ENCODE results near the gene EPN1.

EPN1 gene

DNA sequence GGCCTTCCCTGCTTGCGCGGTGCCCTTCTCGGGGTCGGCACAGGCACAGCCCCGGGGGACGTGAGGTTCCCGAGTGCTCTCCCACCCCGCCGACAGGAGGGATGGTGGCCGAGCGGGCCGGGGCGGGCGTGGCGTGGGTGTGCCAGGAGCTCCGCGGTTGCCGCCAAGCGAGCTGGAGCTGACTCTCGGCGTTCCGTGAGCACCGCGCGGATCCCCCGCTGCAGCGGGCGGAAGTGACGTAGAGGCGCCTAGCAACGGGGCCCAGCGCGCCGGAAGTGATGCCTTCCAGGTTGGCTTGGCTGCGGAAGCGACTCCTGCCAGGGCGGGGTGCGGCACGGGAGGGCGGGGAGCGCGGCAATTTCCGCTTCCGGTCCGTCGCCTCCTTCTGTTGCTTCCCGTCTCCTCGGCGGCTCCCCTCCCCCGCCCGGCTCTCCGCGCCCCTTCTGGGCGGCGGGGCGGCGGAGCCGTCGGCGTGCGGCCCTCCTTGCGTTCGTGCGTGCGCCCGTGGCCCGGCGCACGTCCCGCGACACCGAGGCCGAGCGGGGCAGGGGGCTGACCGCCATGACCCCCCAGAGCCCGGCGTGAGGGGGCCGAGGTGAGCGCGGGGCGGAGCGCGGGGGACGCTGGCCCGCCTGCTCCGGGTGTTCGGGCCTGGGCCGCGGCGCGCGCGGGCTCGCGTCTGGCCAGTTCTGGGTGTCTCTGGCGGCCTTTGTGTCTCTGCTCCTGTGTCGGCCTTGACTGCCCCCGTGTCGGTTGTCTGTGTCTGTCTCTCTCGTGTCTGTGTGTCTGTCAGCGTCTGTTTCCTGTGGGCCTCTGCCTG lies at the start of gene EPN1:
Gene EPN1, plus strand, starts transcription at position 386 of the 820 bp plus-strand sequence. CDS start 3,402 bp downstream, outside the sequence.
- Histone ChIP-seq H3K4me1 (peaks cover 37% of the 10 kb centered on the region), H3K36me3 (ENCODE audit: control insufficient read depth, insufficient read depth, low read length) (no peaks in the 10 kb centered on the region), H3K27ac (peak within 1 kb of the TSS; percentile 68), H2AFZ (peak within 1 kb of the TSS; percentile 59), H3K27me3 (ENCODE audit: control insufficient read depth, insufficient read depth, low read length) (no peaks in the 10 kb centered on the region), H3K9me3 (ENCODE audit: control insufficient read depth, low read length) (no peaks in the 10 kb centered on the region), H3K4me3 (ENCODE audit: low read depth, low read length) (peak within 1 kb of the TSS; percentile 79), H3K9ac (peak within 1 kb of the TSS; percentile 31), H3K4me2 (ENCODE audit: low read length) (peak within 1 kb of the TSS; percentile 89), H3K79me2 (peaks cover 29% of the 10 kb centered on the region)
- TF ChIP-seq, protein P1, sequence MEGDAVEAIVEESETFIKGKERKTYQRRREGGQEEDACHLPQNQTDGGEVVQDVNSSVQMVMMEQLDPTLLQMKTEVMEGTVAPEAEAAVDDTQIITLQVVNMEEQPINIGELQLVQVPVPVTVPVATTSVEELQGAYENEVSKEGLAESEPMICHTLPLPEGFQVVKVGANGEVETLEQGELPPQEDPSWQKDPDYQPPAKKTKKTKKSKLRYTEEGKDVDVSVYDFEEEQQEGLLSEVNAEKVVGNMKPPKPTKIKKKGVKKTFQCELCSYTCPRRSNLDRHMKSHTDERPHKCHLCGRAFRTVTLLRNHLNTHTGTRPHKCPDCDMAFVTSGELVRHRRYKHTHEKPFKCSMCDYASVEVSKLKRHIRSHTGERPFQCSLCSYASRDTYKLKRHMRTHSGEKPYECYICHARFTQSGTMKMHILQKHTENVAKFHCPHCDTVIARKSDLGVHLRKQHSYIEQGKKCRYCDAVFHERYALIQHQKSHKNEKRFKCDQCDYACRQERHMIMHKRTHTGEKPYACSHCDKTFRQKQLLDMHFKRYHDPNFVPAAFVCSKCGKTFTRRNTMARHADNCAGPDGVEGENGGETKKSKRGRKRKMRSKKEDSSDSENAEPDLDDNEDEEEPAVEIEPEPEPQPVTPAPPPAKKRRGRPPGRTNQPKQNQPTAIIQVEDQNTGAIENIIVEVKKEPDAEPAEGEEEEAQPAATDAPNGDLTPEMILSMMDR (IDR thresholded peaks at IDR 0.05) = no peak

DNA sequence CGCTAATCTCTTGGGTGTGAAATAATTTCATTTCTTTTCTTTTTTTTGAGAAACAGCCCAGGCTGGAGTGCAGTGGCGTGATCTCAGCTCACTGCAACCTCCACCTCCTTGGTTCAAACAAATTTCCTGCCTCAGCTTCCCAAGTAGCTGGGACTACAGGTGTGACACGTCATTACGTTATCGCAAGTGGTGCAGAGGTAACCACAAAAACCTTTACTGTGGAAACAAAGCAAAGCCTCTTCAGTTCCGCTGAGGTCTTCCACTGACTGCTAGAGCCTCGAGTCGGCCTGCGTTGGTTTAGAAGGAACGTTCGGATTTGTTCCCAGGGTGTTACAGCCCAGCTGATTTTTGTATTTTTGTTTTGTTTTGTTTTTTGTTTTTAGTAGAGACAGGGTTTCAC lies 48.7 kb upstream of the EPN1 start:
- peaks cover under 1% of the 10 kb centered on the region for H3K4me1 ChIP-seq
- no peak overlapping the region for H3K9ac ChIP-seq
- no peaks in the 10 kb centered on the region for H3K27me3 ChIP-seq (ENCODE audit: control insufficient read depth, insufficient read depth, low read length)
- H3K27ac ChIP-seq = no peak overlapping the region
- TF ChIP-seq, protein P1 (IDR thresholded peaks at IDR 0.05) = no peak
- H3K4me2 ChIP-seq (ENCODE audit: low read length) = no peak overlapping the region
- H3K79me2 ChIP-seq = no peaks in the 10 kb centered on the region
- H3K4me3 ChIP-seq (ENCODE audit: low read depth, low read length) = no peak overlapping the region
- no peak overlapping the region for H2AFZ ChIP-seq
- H3K9me3 ChIP-seq (ENCODE audit: control insufficient read depth, low read length) = no peaks in the 10 kb centered on the region
- no peaks in the 10 kb centered on the region for H3K36me3 ChIP-seq (ENCODE audit: control insufficient read depth, insufficient read depth, low read length)

- Histone ChIP-seq H3K9ac (no peak overlapping the region), H3K4me3 (ENCODE audit: low read depth, low read length) (no peak overlapping the region), H3K27me3 (ENCODE audit: control insufficient read depth, insufficient read depth, low read length) (no peaks in the 10 kb centered on the region), H3K27ac (peak overlapping the region; percentile 40), H3K4me2 (ENCODE audit: low read length) (no peak overlapping the region), H3K79me2 (peaks cover 25% of the 10 kb centered on the region), H3K36me3 (ENCODE audit: control insufficient read depth, insufficient read depth, low read length) (no peaks in the 10 kb centered on the region), H3K9me3 (ENCODE audit: control insufficient read depth, low read length) (no peaks in the 10 kb centered on the region), H2AFZ (peak overlapping the region; percentile 68), H3K4me1 (peaks cover 16% of the 10 kb centered on the region)
- TF ChIP-seq, protein P1 (IDR thresholded peaks at IDR 0.05) = peak; percentile 94
Observed at GRCh38 chr19:55632463-55632834, 42.6 kb upstream of the EPN1 start.

DNA sequence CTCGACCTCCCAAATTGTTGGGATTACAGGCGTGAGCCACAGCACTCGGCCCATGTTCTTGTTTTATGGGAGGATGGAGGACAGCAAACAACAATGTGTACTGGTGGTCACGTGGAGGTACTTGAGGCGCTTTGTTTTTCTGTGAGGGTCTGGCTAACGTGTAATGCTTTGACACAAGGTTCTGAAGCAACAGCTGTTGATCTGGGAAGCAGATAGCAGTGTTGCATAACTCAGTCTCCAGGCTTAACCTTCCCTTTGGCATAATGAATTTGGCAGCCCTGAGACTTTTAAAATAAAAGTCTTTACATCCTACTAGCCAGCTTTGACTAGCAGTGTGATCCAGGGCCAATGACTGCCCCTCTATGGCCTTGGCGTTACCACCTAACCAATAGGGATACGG lies 41.2 kb upstream of the EPN1 start:
- Histone ChIP-seq H3K27ac (peak overlapping the region; percentile 100), H2AFZ (peak overlapping the region; percentile 88), H3K36me3 (ENCODE audit: control insufficient read depth, insufficient read depth, low read length) (no peaks in the 10 kb centered on the region), H3K9ac (no peak overlapping the region), H3K27me3 (ENCODE audit: control insufficient read depth, insufficient read depth, low read length) (no peaks in the 10 kb centered on the region), H3K4me2 (ENCODE audit: low read length) (no peak overlapping the region), H3K4me3 (ENCODE audit: low read depth, low read length) (no peak overlapping the region), H3K4me1 (peaks cover 20% of the 10 kb centered on the region), H3K79me2 (peaks cover 28% of the 10 kb centered on the region), H3K9me3 (ENCODE audit: control insufficient read depth, low read length) (no peaks in the 10 kb centered on the region)
- TF ChIP-seq, protein P1 (IDR thresholded peaks at IDR 0.05) = no peak

- peak overlapping the region; percentile 100 for H3K27ac ChIP-seq
- H3K36me3 ChIP-seq (ENCODE audit: control insufficient read depth, insufficient read depth, low read length) = no peaks in the 10 kb centered on the region
- H3K79me2 ChIP-seq = peaks cover 32% of the 10 kb centered on the region
- peak overlapping the region; percentile 89 for H3K4me2 ChIP-seq (ENCODE audit: low read length)
- peaks cover 34% of the 10 kb centered on the region for H3K4me1 ChIP-seq
- H3K4me3 ChIP-seq (ENCODE audit: low read depth, low read length) = peak overlapping the region; percentile 100
- no peaks in the 10 kb centered on the region for H3K27me3 ChIP-seq (ENCODE audit: control insufficient read depth, insufficient read depth, low read length)
- no peaks in the 10 kb centered on the region for H3K9me3 ChIP-seq (ENCODE audit: control insufficient read depth, low read length)
- H2AFZ ChIP-seq = peak overlapping the region; percentile 88
- TF ChIP-seq, protein P1 (IDR thresholded peaks at IDR 0.05) = no peak
- H3K9ac ChIP-seq = peak overlapping the region; percentile 100
Observed at GRCh38 chr19:55635334-55635717, 39.7 kb upstream of the EPN1 start.

Measured in parathyroid adenoma (tissue), 2 donors.